GM18907 (cell line): Measurements from ENCODE around the gene OR1E2.
"Not testable (repeated sequence)": the region's sequence is repeated elsewhere in the genome, so short reads cannot be mapped to it uniquely, and the experiment has no call there.

Experiments used
- ATAC-seq: cut with Tn5 transposase; IDR thresholded peaks from one replicate; pipeline ENCODE4 v1.9.1; 2021; ENCODE audit warnings: mild to moderate bottlenecking, moderate library complexity; ENCODE audit not compliant: unreplicated experiment

OR1E2 gene

GRCh38 chr17:3433741-3434140 is at the start of gene OR1E2:
Gene OR1E2, minus strand, starts transcription at chr17:3433841. Its CDS starts 0 bp downstream, at chr17:3433841.
- no peak for ATAC-seq

- ATAC-seq: no peak
Measured at GRCh38 chr17:3482852-3483251, 49.2 kb upstream of the OR1E2 start.

- ATAC-seq: no peak
Measured at GRCh38 chr17:3479988-3480387, 46.3 kb upstream of the OR1E2 start.

- no peak for ATAC-seq
Measured at GRCh38 chr17:3475812-3476610, 42.4 kb upstream of the OR1E2 start, which contains the start of gene ASPA. Gene ASPA, plus strand, starts transcription at chr17:3475997. Its CDS starts 163 bp downstream, at chr17:3476160.

GRCh38 chr17:3475251-3475685 is 41.6 kb upstream of the OR1E2 start:
- no peak for ATAC-seq

GRCh38 chr17:3474212-3474611 is 40.6 kb upstream of the OR1E2 start:
- ATAC-seq: no peak

- no peak for ATAC-seq
Measured at GRCh38 chr17:3472137-3472536, 38.5 kb upstream of the OR1E2 start.

- ATAC-seq: no peak
Measured at GRCh38 chr17:3471599-3471998, 38.0 kb upstream of the OR1E2 start, which contains the start of gene SPATA22. Gene SPATA22, minus strand, starts transcription at chr17:3471819. Its CDS starts 2,494 bp downstream, at chr17:3469325.

- ATAC-seq: no peak
Measured at GRCh38 chr17:3469529-3469928, 35.9 kb upstream of the OR1E2 start.

- ATAC-seq: not testable (repeated sequence)
Measured at GRCh38 chr17:3466355-3466754, 32.7 kb upstream of the OR1E2 start.

GRCh38 chr17:3448059-3448665 is 14.5 kb upstream of the OR1E2 start:
- no peak for ATAC-seq

GRCh38 chr17:3447625-3448024 is 14.0 kb upstream of the OR1E2 start:
- no peak for ATAC-seq

- ATAC-seq: no peak
Measured at GRCh38 chr17:3440451-3440850, 6.8 kb upstream of the OR1E2 start.

GRCh38 chr17:3438368-3438767 is 4.7 kb upstream of the OR1E2 start:
- no peak for ATAC-seq

- not testable (repeated sequence) for ATAC-seq
Measured at GRCh38 chr17:3433215-3433614, 426 bp downstream of the OR1E2 start.

GRCh38 chr17:3418222-3418621 is 15.4 kb downstream of the OR1E2 start:
- ATAC-seq: no peak

- no peak for ATAC-seq
Measured at GRCh38 chr17:3415610-3416009, 18.0 kb downstream of the OR1E2 start.

GRCh38 chr17:3412216-3412615 is 21.4 kb downstream of the OR1E2 start:
- not testable (repeated sequence) for ATAC-seq

- no peak for ATAC-seq
Measured at GRCh38 chr17:3411070-3411469, 22.6 kb downstream of the OR1E2 start, which contains the start of gene OR3A3. Gene OR3A3, plus strand, starts transcription at chr17:3411370.

GRCh38 chr17:3403856-3404255 is 29.8 kb downstream of the OR1E2 start:
- ATAC-seq: not testable (repeated sequence)

GRCh38 chr17:3401786-3402185 is 31.9 kb downstream of the OR1E2 start:
- no peak for ATAC-seq

- no peak for ATAC-seq
Measured at GRCh38 chr17:3400055-3400454, 33.6 kb downstream of the OR1E2 start.
